HL-60/S4 treated with retinoic acid at 250 ng/mL for 4 days and 3 days (cell line): Measurements from ENCODE around the gene PLIN1.

Experiments
- in situ Hi-C: fragments of 300-500 bp; cut with MboI; formaldehyde crosslinking; loops from 2 replicates; pipeline ENCODE4 v1.7.0; 2022; ENCODE audit warnings: low sequenced_read_pairs

PLIN1 gene

DNA sequence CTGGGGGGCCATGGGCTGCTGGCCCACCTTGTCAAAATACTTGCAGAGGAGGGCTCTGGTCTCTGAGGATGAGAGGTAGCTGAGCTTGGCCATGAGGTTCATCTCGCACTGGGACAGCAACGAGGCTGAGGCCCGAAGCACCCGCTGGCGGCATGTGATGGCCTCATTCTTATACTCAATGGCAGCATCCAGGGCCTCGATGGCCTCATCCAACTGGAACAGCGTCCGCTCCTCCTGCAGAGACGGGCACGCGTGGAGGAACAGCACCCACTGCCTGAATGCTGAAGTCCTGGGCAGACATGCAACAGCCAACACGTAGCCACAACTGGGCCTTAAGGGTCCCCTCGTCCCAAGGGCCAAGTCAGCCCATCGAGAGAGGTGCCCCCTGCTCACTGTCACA lies 48.9 kb downstream of the PLIN1 start:
- in situ Hi-C loops: no loop called here

DNA sequence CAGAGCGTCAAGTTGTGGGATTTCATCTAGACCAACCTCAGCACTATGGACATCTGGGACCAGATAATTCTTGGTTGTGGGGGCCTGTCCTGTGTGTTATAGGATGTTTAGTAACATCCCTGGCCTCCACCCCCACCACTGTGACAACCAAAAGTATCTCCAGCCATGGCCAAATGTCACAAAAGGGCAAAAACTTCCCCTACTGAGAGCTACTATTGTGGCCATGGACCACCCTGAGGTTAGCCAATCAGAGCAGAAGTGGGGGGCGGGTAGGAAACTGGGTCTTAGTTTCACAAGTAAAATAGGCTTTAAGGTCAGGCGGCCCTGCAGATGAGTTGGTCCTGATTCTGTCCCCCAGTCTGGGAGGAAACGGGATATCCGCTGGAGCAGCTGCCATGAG lies 49.3 kb downstream of the PLIN1 start:
- in situ Hi-C loops: no loop called here

DNA sequence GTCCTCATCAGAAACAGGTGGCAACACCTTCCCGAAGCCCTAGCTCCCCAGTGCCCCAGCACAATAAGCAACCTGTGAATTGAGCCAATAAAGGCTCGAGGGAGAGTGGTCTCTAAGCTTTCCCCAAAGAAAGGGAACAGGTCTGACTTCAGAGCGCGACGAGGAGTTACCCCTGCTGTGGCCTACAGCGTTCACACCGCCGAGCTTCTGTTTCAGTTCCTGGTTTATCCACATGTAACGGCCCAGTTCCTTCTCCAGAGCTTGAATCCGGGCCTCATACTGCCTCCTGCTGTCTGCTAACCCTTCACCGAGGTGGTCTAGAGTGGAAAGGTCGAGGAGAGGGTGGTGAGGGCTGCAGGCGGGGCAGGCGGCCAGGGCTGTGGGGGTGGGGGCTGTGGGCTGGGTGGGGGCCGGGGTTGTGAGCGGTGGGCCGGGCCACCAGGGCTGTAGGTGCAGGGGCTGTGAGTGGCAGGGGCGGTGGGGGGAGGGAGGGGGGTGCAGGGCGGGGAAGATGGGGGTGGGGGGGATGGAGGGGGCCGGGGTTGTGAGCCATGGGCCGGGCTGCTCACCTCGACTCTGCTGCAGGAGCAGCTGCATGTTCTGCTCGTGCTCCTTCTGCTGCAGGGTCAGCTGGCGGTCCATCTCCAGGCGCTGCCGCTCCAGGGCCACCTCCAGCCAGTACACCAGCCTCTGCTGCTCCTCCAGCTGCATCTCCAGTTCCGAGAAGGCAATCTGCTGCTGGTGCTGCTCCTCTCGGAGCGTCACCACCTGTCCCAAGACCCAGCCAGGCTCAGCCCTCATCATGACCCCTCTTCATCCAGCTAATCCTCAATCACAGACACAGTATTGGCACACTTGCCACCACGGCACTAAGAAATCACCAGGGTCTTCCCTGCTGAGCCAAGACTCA lies 50.1 kb downstream of the PLIN1 start:
- in situ Hi-C loops: no loop called here

DNA sequence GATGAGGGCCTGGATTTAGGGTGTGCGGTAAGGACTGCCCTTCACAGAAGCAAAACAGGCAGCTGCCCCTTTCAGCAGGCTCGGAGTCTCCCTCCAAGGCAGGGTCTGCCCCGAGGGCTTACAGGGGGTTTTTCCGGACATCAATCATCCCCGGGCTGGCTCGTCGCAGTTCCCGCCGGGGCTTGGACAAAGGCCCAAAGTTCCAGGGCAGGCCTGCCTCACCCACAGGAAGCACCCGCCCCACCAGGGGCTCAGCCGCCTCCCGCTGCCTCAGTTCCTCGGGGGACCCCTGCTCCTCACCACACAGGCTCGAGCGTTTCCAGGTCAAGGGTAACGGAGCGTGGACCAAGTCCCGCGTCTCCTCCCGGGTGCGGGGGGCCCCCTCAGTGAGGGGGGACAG lies 50.9 kb downstream of the PLIN1 start:
- in situ Hi-C loops: no loop called here

DNA sequence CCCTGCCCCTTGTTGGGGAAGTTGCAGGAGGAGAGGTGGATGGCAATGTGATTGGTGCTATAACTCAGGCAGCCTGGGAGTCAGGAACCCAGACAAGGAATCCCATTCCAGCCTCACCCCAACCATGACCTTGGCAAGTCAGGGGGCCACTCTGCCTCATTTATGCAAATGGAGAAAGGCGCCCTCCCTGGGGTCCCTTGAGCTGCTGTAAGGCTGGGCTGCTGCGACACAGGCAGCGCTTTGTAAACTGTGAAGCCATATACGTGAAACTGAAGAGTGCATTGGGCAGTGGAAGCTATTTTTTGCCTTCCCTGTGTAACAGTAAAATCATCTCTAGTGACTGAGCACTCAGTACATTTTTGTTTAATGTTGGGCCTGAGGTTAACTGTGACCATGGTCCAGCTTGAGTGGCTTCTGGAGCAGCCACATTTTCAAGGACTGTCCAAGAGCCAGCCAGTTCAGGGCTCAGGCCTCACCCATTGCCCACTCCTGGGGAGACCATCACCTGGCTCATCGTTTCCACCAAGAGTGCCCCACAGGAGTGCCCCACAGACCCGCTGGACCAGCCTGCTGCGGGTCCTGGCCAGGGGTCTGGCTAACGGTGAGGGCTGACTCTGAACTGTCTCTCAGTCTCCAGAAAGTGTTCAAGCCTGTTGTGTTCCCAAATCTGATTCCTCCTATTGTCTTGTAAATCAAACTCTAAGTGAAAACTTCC lies 51.8 kb downstream of the PLIN1 start:
- in situ Hi-C loops: no loop called here

DNA sequence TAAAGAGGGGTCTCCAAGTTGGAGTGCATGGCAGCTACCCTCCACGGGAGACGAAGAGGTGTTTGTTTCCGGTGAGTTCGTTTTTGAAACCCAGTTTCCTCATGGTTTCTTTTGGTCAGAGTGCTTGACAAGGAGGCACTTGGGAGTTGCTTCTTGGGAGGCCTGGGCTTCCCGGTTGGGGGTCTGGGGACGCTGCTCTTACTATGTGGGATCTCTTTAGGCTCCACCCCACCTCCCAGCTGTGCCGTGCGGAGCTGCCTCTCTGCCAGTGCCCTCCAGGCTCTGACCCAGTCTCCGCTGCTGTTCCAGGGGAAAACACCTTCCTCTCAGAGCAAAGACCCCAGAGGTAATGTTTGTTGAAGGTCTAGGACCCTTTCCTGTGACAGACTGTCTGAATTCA lies 53.5 kb downstream of the PLIN1 start:
- in situ Hi-C loops: no loop called here

DNA sequence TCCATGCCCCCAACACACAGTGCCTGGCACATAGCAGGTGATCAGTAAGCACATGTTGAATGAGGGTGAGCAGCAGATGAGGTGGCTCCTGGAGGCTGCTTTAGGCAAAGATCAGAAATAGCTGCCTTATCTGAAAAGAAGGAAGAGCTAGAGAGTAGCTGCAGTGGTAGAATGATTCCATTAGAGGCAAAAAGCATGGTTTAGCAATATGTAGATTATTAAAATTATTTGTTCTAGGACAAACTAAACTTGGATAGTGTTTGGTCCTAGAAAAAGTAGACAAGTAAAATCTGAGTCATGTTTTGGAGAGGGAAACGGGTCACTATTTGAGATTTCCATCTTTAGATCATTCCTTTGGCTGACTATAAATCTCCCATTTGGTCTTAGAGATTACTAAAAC lies 56.0 kb downstream of the PLIN1 start:
- in situ Hi-C loops: no loop called here

DNA sequence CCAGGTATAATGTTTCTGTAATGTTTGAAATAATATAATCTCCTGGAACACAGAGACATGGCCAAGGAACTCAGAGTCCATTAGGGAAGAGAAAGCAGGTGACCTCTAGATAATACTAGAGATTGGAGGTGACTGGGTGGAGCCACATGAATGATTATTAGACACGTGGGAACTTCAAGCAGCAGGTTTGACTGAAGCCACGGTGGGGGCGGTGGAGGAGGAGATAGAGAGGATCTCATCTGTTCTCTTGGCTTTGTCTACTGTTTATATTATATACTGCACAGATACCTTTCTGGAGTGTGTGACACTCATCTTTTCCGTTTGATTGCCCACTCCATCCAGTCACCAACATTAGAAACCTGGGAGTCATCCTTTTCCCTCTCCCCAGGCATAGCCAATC lies 57.6 kb downstream of the PLIN1 start:
- in situ Hi-C loops: no loop called here

DNA sequence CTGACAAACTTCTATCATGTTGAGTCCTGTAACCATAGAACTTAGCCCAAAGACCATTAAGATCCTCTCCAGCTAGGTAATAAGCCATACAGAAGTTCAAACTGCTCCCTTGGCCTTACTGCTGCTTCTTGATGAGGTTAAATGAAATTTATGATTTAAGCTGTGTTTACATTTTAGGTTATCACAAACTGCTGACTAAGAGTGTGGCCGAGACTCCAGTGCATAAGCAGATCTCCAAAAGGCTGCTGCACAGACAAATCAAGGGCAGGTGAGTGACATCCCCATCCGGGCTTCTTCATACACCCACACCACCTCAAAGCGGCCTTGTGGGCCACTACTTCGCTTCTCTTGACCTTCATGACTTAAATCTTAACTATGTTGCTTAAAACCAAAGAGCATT lies 62.9 kb downstream of the PLIN1 start:
- in situ Hi-C loops: no loop called here

DNA sequence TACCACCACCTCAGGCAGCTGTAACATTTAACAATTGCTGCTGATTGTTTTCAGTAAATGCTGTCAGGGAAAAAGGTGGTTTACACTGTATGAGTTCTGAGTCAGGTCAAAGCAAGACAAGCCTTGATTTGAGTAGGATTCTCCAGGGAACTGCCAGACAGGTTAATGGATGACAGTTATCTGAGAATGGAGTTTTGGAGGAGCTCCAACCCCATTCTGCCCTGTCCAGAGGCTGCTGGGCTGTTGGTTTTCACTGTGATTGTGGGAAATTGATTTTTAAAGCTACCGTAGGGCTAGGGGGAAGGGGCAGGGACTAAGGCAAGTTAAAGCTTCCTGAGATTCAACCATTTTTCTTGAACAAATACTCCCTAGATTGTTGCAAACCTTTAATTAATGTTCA lies 64.0 kb downstream of the PLIN1 start:
- in situ Hi-C loops: no loop called here
